HepG2 (cell line): ENCODE data around the gene BLMH. TPM values are rescaled to one million over a fixed set of nuclear protein-coding genes. Genes with fewer than 3 reads are reported as not detected.

ENCODE experiments used
- CENPT ChIP-seq: sonication (generic); formaldehyde crosslinking; IDR thresholded peaks from 2 replicates; pipeline ENCODE4 v1.8.0; 2022; ENCODE audit warnings: low read depth, mild to moderate bottlenecking, moderate library complexity, missing genetic modification reagents
- FOXJ3 ChIP-seq: sonication (generic); formaldehyde crosslinking; IDR thresholded peaks from 2 replicates; pipeline ENCODE4 v1.4.0; 2020; ENCODE audit warnings: missing genetic modification reagents, mild to moderate bottlenecking, borderline replicate concordance
- HOXD1 ChIP-seq: sonication (generic); formaldehyde crosslinking; IDR thresholded peaks from 2 replicates; pipeline ENCODE4 v1.5.0; 2020; ENCODE audit warnings: missing genetic modification reagents
- KIAA2018 ChIP-seq: sonication (generic); formaldehyde crosslinking; IDR thresholded peaks from 2 replicates; pipeline ENCODE4 v1.5.0; 2020; ENCODE audit warnings: mild to moderate bottlenecking, missing genetic modification reagents, borderline replicate concordance
- MIXL1 ChIP-seq: IDR thresholded peaks from 2 replicates; pipeline ENCODE4 v1.6.1; 2016
- NFIB ChIP-seq: sonication (generic); formaldehyde crosslinking; IDR thresholded peaks from 2 replicates; pipeline ENCODE4 v1.9.0; 2021; ENCODE audit warnings: missing genetic modification reagents, mild to moderate bottlenecking, borderline replicate concordance
- PLSCR1 ChIP-seq: sonication (generic); formaldehyde crosslinking; IDR thresholded peaks from 2 replicates; pipeline ENCODE4 v1.5.0; 2020; ENCODE audit warnings: missing genetic modification reagents, mild to moderate bottlenecking, borderline replicate concordance
- RXRA ChIP-seq: sonication (generic); formaldehyde crosslinking; IDR thresholded peaks from 2 replicates; pipeline ENCODE4 v1.5.1; 2020; ENCODE audit warnings: missing genetic modification reagents
- ZFP36L1 ChIP-seq: sonication (generic); formaldehyde crosslinking; IDR thresholded peaks from 2 replicates; pipeline ENCODE4 v1.8.0; 2022; ENCODE audit warnings: mild to moderate bottlenecking, missing genetic modification reagents, moderate library complexity
- ZNF207 ChIP-seq: fragments of 450-650 bp; IDR thresholded peaks from 2 replicates; pipeline ENCODE4 v1.6.1; 2016; ENCODE audit warnings: antibody characterized with exemption, borderline replicate concordance
- ZNF292 ChIP-seq: sonication (generic); formaldehyde crosslinking; IDR thresholded peaks from 2 replicates; pipeline ENCODE4 v1.8.1; 2022; ENCODE audit warnings: mild to moderate bottlenecking, low read depth, missing genetic modification reagents, borderline replicate concordance
- ZNF382 ChIP-seq: sonication (generic); formaldehyde crosslinking; IDR thresholded peaks from 2 replicates; pipeline ENCODE4 v1.5.0; 2020; ENCODE audit warnings: missing genetic modification reagents, mild to moderate bottlenecking, borderline replicate concordance
- ZNF414 ChIP-seq: sonication (generic); formaldehyde crosslinking; IDR thresholded peaks from 2 replicates; pipeline ENCODE4 v1.5.0; 2020; ENCODE audit warnings: missing genetic modification reagents
- ZNF503 ChIP-seq: sonication (generic); formaldehyde crosslinking; IDR thresholded peaks from 2 replicates; pipeline ENCODE4 v1.4.0; 2020; ENCODE audit warnings: missing genetic modification reagents
- ZNF567 ChIP-seq: sonication (generic); formaldehyde crosslinking; IDR thresholded peaks from 2 replicates; pipeline ENCODE4 v1.8.1; 2023; ENCODE audit warnings: mild to moderate bottlenecking, missing genetic modification reagents, borderline replicate concordance
- ZNF766 ChIP-seq: sonication (generic); formaldehyde crosslinking; IDR thresholded peaks from 2 replicates; pipeline ENCODE4 v1.5.0; 2020; ENCODE audit warnings: missing genetic modification reagents, borderline replicate concordance
- polyA plus RNA-seq, 8 experiments: library from polyadenylated mRNA; depleted of rRNA in 3 of 8; stranded (reverse) in 7 of 8; unstranded in 1 of 8; fragments of >200 nt; fragmentation: Illumina TruSeq in 4 of 8; extraction: Trizol in 4 of 8; gene quantifications; 2 replicates each; pipeline versions ENCODE4 v1.2.1 to v1.2.3, GENCODE V29; 2011 to 2016; ENCODE audit warnings: low read depth in 4 of 8, missing spikeins in 1 of 8, mixed read lengths in 1 of 8; ENCODE audit not compliant: insufficient read depth in 1 of 8
- total RNA-seq, 5 experiments: library from RNA; depleted of rRNA; stranded (reverse); fragments of >200 nt; fragmentation: Illumina TruSeq; extraction: Trizol; gene quantifications; 2 replicates each; pipeline ENCODE4 v1.2.3, GENCODE V29; 2016; ENCODE audit warnings: low read depth in 1 of 5

Gene BLMH
- total and polyA plus RNA-seq, 2 of the 13 experiments (the other 11 are each of a cell fraction or from before 2014, with no cell fraction given) = 12.1 to 41.0 TPM

GRCh38 chr17:30291543-30292285 is at the start of gene BLMH (continued):
- TF ChIP-seq ZNF414 = peak; percentile 80; the same call in 1 of the 2 replicates
- no peak for TF ChIP-seq FOXJ3 (CRISPR knock-in tag)
- TF ChIP-seq ZFP36L1 = no peak
- TF ChIP-seq PLSCR1 (CRISPR knock-in tag) = no peak; the same call in 1 of the 2 replicates
- no peak; the same call in 1 of the 2 replicates for TF ChIP-seq ZNF766
- TF ChIP-seq ZNF567 (CRISPR knock-in tag) = no peak
- TF ChIP-seq ZNF382 (CRISPR knock-in tag) = no peak
- TF ChIP-seq ZNF292 (CRISPR knock-in tag) = no peak
- TF ChIP-seq KIAA2018 (CRISPR knock-in tag) = no peak
- no peak for TF ChIP-seq HOXD1 (CRISPR knock-in tag)
- TF ChIP-seq CENPT (CRISPR knock-in tag) = no peak
- TF ChIP-seq MIXL1 (CRISPR knock-in tag) = no peak
- TF ChIP-seq ZNF207 = no peak
- TF ChIP-seq NFIB = no peak
- TF ChIP-seq ZNF503 (CRISPR knock-in tag) = no peak
- peak; percentile 4; the same call in 1 of the 2 replicates for TF ChIP-seq RXRA
